Mucosa of descending colon (tissue), 3 donors: ENCODE data around the gene TSPYL1. TPM values are rescaled to one million over a fixed set of nuclear protein-coding genes. Genes with fewer than 3 reads are reported as not detected.

ENCODE experiments used
- ATAC-seq: fragments of 200-7000 bp; cut with Tn5 transposase; one replicate; pipeline ENCODE4 v1.9.1; 2020; ENCODE audit warnings: mild to moderate bottlenecking, moderate library complexity
- DNase-seq, 3 donors: peaks; one replicate each; pipeline ENCODE4 v3.0.0-alpha.2; 2020
- H3K36me3 ChIP-seq: fragments of 200-600 bp; one replicate; pipeline ENCODE4 v1.8.0; 2021; ENCODE audit warnings: low read depth, mild to moderate bottlenecking
- H3K4me1 ChIP-seq: fragments of 200-600 bp; one replicate; pipeline ENCODE4 v1.8.0; 2021; ENCODE audit warnings: low read depth, mild to moderate bottlenecking
- H3K4me3 ChIP-seq: fragments of 200-600 bp; one replicate; pipeline ENCODE4 v1.8.0; 2021; ENCODE audit warnings: mild to moderate bottlenecking
- H3K9me3 ChIP-seq: fragments of 200-600 bp; one replicate; pipeline ENCODE4 v1.8.0; 2021; ENCODE audit warnings: mild to moderate bottlenecking
- intact Hi-C, 2 donors: fragments of 100-400 bp; cut with DNase I in 1 of 2; cut with micrococcal nuclease in 1 of 2; formaldehyde crosslinking; loops; one replicate each; pipeline versions ENCODE4 v1.11.0 to v1.11.1; 2022; cut with DNase I, micrococcal nuclease
- total RNA-seq, 3 donors: library from RNA; stranded (reverse); fragmentation: NEBNext Ultra II Directional in 2 of 3; extraction: Animal tissue kit (Norgen Biotek cat#: 25700) in 2 of 3; gene quantifications; one replicate each; pipeline versions ENCODE4 v1.2.1 to v1.2.4, GENCODE V29; 2021 to 2023
- TF ChIP-seq, protein P1 (sequence below): fragments of 200-600 bp; IDR thresholded peaks from one replicate; pipeline ENCODE4 v1.8.0; 2022; ENCODE audit warnings: antibody characterized with exemption, mild to moderate bottlenecking
- donor health status: DM: no; HTN: no; CAD: no; lungs with moderate emphysema.
- donor health status: DM: no; HTN: no; CAD: no.
- donor health status: DM: no; HTN: yes; CAD: no.

Gene TSPYL1
- total RNA-seq, 3 donors from 2014 or later, result 65.5 to 105 (median 67.0) TPM

DNA sequence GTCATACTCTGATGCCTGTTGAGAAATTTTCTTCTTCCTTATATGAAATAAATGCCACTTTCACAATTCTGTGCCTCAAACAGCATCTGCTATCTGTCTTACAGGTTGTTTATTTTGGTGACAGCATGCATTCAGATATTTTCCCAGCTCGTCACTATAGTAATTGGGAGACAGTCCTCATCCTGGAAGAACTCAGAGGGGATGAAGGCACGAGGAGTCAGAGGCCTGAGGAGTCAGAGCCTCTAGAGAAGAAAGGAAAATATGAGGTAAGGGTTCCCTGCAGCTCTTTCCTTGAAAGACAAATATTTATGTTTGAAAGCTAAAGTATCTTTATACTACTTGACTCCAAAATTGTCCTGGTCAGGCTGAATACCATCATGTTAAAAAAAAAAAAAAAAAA lies 41.6 kb downstream of the TSPYL1 start:
- Histone ChIP-seq H3K4me1 (no peaks in the 10 kb centered on the region), H3K36me3 (no peaks in the 10 kb centered on the region), H3K4me3 (no peak overlapping the region), H3K9me3 (no peaks in the 10 kb centered on the region)
- ATAC-seq (no peak), DNase-seq (no peak)
- TF ChIP-seq, protein P1, sequence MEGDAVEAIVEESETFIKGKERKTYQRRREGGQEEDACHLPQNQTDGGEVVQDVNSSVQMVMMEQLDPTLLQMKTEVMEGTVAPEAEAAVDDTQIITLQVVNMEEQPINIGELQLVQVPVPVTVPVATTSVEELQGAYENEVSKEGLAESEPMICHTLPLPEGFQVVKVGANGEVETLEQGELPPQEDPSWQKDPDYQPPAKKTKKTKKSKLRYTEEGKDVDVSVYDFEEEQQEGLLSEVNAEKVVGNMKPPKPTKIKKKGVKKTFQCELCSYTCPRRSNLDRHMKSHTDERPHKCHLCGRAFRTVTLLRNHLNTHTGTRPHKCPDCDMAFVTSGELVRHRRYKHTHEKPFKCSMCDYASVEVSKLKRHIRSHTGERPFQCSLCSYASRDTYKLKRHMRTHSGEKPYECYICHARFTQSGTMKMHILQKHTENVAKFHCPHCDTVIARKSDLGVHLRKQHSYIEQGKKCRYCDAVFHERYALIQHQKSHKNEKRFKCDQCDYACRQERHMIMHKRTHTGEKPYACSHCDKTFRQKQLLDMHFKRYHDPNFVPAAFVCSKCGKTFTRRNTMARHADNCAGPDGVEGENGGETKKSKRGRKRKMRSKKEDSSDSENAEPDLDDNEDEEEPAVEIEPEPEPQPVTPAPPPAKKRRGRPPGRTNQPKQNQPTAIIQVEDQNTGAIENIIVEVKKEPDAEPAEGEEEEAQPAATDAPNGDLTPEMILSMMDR, result no peak
- intact Hi-C loops, result no loop called here

DNA sequence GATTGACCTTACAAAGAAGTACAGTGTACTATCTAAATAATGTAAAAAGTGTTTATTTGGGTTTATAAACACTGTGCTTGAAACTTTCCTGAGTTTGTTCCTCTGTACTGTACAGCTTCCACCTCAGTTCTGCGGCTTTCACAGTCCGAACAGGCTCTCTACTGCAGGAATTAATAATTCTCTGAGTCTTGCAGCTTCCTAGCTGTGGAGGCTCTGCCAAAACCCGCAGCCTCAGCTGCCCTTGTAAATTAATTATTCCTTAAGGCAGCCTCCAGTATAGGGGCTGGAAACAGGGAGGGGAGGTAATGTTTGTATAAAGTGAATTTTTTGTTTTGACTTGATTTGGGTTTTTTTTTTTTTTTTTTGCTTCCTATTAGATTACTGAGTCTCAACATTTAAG lies 45.0 kb downstream of the TSPYL1 start:
- Histone ChIP-seq H3K36me3 (no peaks in the 10 kb centered on the region), H3K9me3 (no peaks in the 10 kb centered on the region), H3K4me3 (no peak overlapping the region), H3K4me1 (no peaks in the 10 kb centered on the region)
- ATAC-seq (no peak), DNase-seq (no peak)
- intact Hi-C loops, result no loop called here
- TF ChIP-seq, protein P1, result no peak

DNA sequence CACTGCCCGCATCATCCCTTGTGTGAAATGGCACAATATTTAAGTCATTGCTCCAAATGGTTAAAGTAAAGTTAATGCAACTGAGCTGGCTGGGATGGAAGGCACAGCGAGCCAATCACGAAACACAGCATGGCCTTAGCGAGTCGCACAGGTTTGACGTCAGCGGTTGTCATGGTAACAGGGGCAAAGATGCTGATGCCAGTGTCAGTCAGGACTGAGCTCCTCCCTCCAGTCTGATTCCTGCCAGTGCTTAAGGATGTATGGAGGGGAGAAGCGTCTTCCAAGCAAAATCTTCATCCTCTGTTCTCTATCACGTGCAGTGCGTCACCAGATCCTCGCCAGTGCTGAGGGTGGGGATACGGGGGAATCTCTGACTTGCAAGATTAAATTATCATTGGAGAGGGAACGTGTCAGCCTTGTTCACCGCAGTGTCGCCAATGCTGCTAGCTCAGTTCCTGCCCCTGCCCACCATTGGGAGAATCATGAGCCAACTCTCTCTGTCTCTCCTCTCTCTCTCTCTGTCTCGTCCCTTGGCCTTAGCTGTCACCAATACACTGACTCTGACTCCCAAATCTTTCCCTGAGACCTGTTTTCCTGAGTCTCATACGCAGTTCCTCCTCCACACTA lies 50.3 kb downstream of the TSPYL1 start:
- DNase-seq (peak; percentile 45 to 58 (median 51)), ATAC-seq (peak; percentile 32)
- intact Hi-C loops, result no loop called here
- Histone ChIP-seq H3K9me3 (no peaks in the 10 kb centered on the region), H3K4me3 (no peak overlapping the region), H3K4me1 (no peaks in the 10 kb centered on the region), H3K36me3 (no peaks in the 10 kb centered on the region)
- TF ChIP-seq, protein P1, result no peak

Other genes starting within 250 kb of the TSPYL1 start
- 10 to 100 TPM in 2 of 3 donors, 1 to 10 TPM in 1; 8.0 to 25.8 (median 23.2) TPM for gene FRK, start 219.0 kb downstream of the TSPYL1 start, total RNA-seq
- 10 to 100 TPM; 32.6 to 49.6 (median 43.2) TPM for gene NT5DC1, start 179.1 kb downstream of the TSPYL1 start, total RNA-seq
- gene COL10A1, start 153.8 kb downstream of the TSPYL1 start, total RNA-seq, result not detected
- 10 to 100 TPM in 1 of 3 donors, 1 to 10 TPM in 2; 6.1 to 16.8 (median 9.5) TPM for gene TSPYL4, start 25.9 kb downstream of the TSPYL1 start, total RNA-seq
- gene DSE, start 91.0 kb upstream of the TSPYL1 start, total RNA-seq, result 10 to 100 TPM in 2 of 3 donors, 1 to 10 TPM in 1; 6.3 to 23.8 (median 14.4) TPM
- 1 to 10 TPM in 2 of 3 donors, not detected in 1; 4.2 to 5.6 TPM for gene CALHM6, start 181.4 kb upstream of the TSPYL1 start, total RNA-seq
- gene CALHM5, start 231.7 kb upstream of the TSPYL1 start, total RNA-seq, result under 1 TPM; 0.20 to 0.85 (median 0.72) TPM